PC-9 (cell line): ENCODE data around the gene NAGS. TPM values are rescaled to one million over a fixed set of nuclear protein-coding genes. Genes with fewer than 3 reads are reported as not detected.
A peak's percentile ranks its signal among the peaks of the same experiment; 100 is the strongest.

Source experiments
- Bru-seq: library from RNA; stranded (reverse); fragments of 400-500 nt; gene quantifications from one replicate; lab custom pipeline; 2021; lab: Mats Ljungman, UMichigan
- BruChase-seq, 2 experiments: library from RNA; stranded (reverse); fragments of 400-500 nt; gene quantifications; one replicate each; lab custom pipeline; 2021; lab: Mats Ljungman, UMichigan
- BruUV-seq: library from RNA; stranded (reverse); fragments of 400-500 nt; replicated peaks from 2 replicates; lab custom pipeline; 2021; lab: Mats Ljungman, UMichigan
- CTCF ChIA-PET: fragments of 300-600 bp; sonication (Branson Sonifier 250); formaldehyde crosslinking; loops from one replicate; lab custom pipeline; 2022; ENCODE audit warnings: antibody characterized with exemption; lab: Charles Lee
- POLR2A ChIA-PET: fragments of 300-600 bp; sonication (Branson Sonifier 250); formaldehyde crosslinking; loops from one replicate; lab custom pipeline; 2022; ENCODE audit warnings: antibody characterized with exemption; ENCODE audit not compliant: unreplicated experiment; lab: Charles Lee
- DNase-seq, 2 experiments: peaks; one replicate each; pipeline versions ENCODE4 v3.0.0 to v3.0.0-alpha.2; 2015 to 2022; ENCODE audit warnings: mixed read lengths in 1 of 2
- H2AFZ ChIP-seq: fragments of 200-600 bp; sonication (generic); 2 replicates; pipeline ENCODE4 v1.8.1; 2017; ENCODE audit warnings: antibody characterized with exemption
- H3F3A ChIP-seq: fragments of 200-600 bp; sonication (generic); 2 replicates; pipeline ENCODE4 v1.8.1; 2017; ENCODE audit warnings: antibody characterized with exemption, mild to moderate bottlenecking, low read depth; ENCODE audit not compliant: insufficient read depth
- H3K27ac ChIP-seq: fragments of 200-600 bp; sonication (generic); 2 replicates; pipeline ENCODE4 v1.6.1; 2016; ENCODE audit warnings: mixed run types
- H3K27me3 ChIP-seq: fragments of 200-600 bp; sonication (generic); 2 replicates; pipeline ENCODE4 v1.6.1; 2016; ENCODE audit warnings: low read depth, mixed run types; ENCODE audit not compliant: insufficient read depth
- H3K36me3 ChIP-seq: fragments of 200-600 bp; sonication (generic); 2 replicates; pipeline ENCODE4 v1.6.1; 2016; ENCODE audit warnings: low read depth, mixed run types
- H3K4me1 ChIP-seq: fragments of 200-600 bp; sonication (generic); replicated peaks from 2 replicates; pipeline ENCODE4 v1.6.1; 2016; ENCODE audit warnings: mixed run types; ENCODE audit not compliant: insufficient read depth
- H3K4me2 ChIP-seq: fragments of 200-600 bp; sonication (generic); 2 replicates; pipeline ENCODE4 v1.6.1; 2017; ENCODE audit warnings: mixed run types
- H3K4me3 ChIP-seq: fragments of 200-600 bp; sonication (generic); 2 replicates; pipeline ENCODE4 v1.6.1; 2016; ENCODE audit warnings: mixed run types
- H3K79me2 ChIP-seq: fragments of 200-600 bp; sonication (generic); 2 replicates; pipeline ENCODE4 v1.6.1; 2017; ENCODE audit warnings: low read depth, mixed run types
- H3K9me2 ChIP-seq: fragments of 200-600 bp; sonication (generic); 2 replicates; pipeline ENCODE4 v1.8.1; 2017; ENCODE audit warnings: mild to moderate bottlenecking; ENCODE audit not compliant: insufficient read depth
- H3K9me3 ChIP-seq: fragments of 200-600 bp; sonication (generic); 2 replicates; pipeline ENCODE4 v1.8.1; 2016; ENCODE audit warnings: low read depth; ENCODE audit not compliant: insufficient read depth
- H4K20me1 ChIP-seq: fragments of 200-600 bp; sonication (generic); 2 replicates; pipeline ENCODE4 v1.8.1; 2017; ENCODE audit not compliant: insufficient read depth
- EZH2 ChIP-seq: fragments of 200-600 bp; sonication (generic); IDR thresholded peaks from 2 replicates; pipeline ENCODE4 v1.8.0; 2017; ENCODE audit warnings: antibody characterized with exemption, low read depth
- intact Hi-C: fragments of 100-400 bp; cut with micrococcal nuclease; formaldehyde crosslinking; loops from one replicate; pipeline ENCODE4 v1.10.0; 2022; ENCODE audit not compliant: unreplicated experiment
- long read RNA-seq: library from polyadenylated mRNA; stranded (forward); transcript quantifications from one replicate; pipeline ENCODE4 v2.0.0, GENCODE V29; 2022
- total RNA-seq: library from RNA; stranded (reverse); gene quantifications from 2 replicates; pipeline ENCODE4 v1.2.3, GENCODE V29; 2021
- TF ChIP-seq, protein P1 (sequence below): fragments of 200-600 bp; sonication (generic); conservative IDR thresholded peaks from 2 replicates; pipeline ENCODE4 v1.6.1; 2017; ENCODE audit warnings: mixed run types, antibody characterized with exemption, mild to moderate bottlenecking, moderate library complexity

Gene NAGS, protein sequence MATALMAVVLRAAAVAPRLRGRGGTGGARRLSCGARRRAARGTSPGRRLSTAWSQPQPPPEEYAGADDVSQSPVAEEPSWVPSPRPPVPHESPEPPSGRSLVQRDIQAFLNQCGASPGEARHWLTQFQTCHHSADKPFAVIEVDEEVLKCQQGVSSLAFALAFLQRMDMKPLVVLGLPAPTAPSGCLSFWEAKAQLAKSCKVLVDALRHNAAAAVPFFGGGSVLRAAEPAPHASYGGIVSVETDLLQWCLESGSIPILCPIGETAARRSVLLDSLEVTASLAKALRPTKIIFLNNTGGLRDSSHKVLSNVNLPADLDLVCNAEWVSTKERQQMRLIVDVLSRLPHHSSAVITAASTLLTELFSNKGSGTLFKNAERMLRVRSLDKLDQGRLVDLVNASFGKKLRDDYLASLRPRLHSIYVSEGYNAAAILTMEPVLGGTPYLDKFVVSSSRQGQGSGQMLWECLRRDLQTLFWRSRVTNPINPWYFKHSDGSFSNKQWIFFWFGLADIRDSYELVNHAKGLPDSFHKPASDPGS
- 1.0 and 1.4 TPM in 2 replicates for total RNA-seq
- Bru-seq, nascent RNA, result percentile 19 among the genes with signal in this experiment
- BruChase-seq, experiment 1, labeled RNA remaining after a 2-hour chase, result percentile 33 among the genes with signal in this experiment
- BruChase-seq, experiment 2, labeled RNA remaining after a 6-hour chase, result percentile 19 among the genes with signal in this experiment
- long read RNA-seq, partial matches to known transcripts, result 2 of 2 reads
- long read RNA-seq, other reads (novel, unspliced or antisense), result 0 of 2 reads

DNA sequence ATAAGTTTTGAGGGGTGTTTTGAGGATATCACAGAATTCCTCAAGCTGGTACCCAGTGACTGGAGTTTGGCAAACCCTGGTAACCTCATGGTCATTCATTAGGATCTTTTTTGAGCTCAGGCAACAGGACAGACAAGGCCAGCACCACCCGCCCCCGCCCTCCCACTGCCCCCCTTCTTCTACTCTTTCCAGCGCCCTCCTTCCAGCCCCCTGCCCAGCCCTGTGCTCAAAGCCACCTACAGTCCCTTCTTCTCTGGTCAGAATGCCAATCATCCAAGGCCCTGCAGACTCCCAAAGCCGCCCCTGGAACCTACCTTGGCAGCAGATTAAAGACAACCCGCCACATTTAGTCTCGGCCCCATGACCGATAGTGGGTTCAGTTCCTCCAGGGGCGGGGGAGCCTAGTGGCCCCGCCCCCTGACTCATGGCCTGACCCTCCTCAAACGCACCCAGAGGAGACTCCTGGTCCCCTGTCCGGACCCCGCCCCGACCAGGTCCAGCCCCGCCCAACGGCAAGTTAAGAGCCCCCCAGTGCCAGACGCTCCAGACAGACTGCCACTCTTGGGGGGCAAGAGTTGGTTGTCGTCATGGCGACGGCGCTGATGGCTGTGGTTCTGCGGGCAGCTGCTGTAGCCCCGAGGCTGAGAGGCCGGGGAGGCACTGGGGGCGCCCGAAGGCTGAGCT, at the start of gene NAGS:
NAGS (plus strand) TSS at position 546 of the 684 bp plus-strand sequence; CDS start at position 588, 42 bp downstream.
- H2AFZ ChIP-seq, result no peak within 1 kb of the TSS
- peak in 1 of 2 experiments; percentile 22 for DNase-seq
- no peak within 1 kb of the TSS for H3K4me3 ChIP-seq
- no peak within 1 kb of the TSS for H3K27ac ChIP-seq
- H3K27me3 ChIP-seq, result no peaks in the 10 kb centered on the region
- TF ChIP-seq EZH2, result no peak
- TF ChIP-seq, protein P1, sequence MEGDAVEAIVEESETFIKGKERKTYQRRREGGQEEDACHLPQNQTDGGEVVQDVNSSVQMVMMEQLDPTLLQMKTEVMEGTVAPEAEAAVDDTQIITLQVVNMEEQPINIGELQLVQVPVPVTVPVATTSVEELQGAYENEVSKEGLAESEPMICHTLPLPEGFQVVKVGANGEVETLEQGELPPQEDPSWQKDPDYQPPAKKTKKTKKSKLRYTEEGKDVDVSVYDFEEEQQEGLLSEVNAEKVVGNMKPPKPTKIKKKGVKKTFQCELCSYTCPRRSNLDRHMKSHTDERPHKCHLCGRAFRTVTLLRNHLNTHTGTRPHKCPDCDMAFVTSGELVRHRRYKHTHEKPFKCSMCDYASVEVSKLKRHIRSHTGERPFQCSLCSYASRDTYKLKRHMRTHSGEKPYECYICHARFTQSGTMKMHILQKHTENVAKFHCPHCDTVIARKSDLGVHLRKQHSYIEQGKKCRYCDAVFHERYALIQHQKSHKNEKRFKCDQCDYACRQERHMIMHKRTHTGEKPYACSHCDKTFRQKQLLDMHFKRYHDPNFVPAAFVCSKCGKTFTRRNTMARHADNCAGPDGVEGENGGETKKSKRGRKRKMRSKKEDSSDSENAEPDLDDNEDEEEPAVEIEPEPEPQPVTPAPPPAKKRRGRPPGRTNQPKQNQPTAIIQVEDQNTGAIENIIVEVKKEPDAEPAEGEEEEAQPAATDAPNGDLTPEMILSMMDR, result no peak
- CTCF ChIA-PET, result no interaction called here
- peaks cover 12% of the 10 kb centered on the region for H3K4me1 ChIP-seq
- no peak within 1 kb of the TSS for H3K4me2 ChIP-seq
- no peaks in the 10 kb centered on the region for H4K20me1 ChIP-seq
- no peaks in the 10 kb centered on the region for H3K36me3 ChIP-seq
- intact Hi-C loops, result no loop called here
- H3K9me2 ChIP-seq, result no peaks in the 10 kb centered on the region
- H3F3A ChIP-seq, result peaks cover 7% of the 10 kb centered on the region
- BruUV-seq, result no TSS peak
- POLR2A ChIA-PET, result interaction anchor here (0.6 kb wide), 1 partner anchor 97 kb away, joined by 7 read pairs; no protein-coding TSS in a partner anchor
- no peaks in the 10 kb centered on the region for H3K79me2 ChIP-seq
- no peaks in the 10 kb centered on the region for H3K9me3 ChIP-seq

DNA sequence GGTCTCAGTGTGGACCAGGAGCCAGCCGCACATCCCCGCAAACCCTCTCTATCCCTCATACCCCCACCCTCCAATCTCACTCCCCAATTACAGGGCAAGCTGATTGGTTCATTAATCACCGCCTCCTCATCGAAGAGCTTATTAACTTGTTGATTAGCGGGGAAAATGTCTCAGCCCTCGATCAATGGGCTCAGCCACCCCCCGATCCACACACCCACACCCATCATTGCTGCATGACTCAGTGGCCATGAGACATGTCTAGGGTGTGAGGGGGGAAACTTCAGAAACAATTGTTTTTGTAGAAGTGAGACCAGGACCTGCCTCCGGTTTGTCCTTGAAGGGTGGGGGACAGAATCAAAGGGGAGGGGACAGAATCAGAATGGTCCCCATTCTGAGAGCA, 48.2 kb upstream of the NAGS start:
- Histone ChIP-seq H3K9me2 (no peaks in the 10 kb centered on the region), H3K4me2 (no peak overlapping the region), H3F3A (no peaks in the 10 kb centered on the region), H3K4me3 (no peak overlapping the region), H4K20me1 (no peaks in the 10 kb centered on the region), H3K36me3 (no peaks in the 10 kb centered on the region), H3K27me3 (peaks cover 10% of the 10 kb centered on the region; the same call in 1 of the 2 replicates), H3K4me1 (no peaks in the 10 kb centered on the region), H3K27ac (no peak overlapping the region), H3K9me3 (no peaks in the 10 kb centered on the region), H3K79me2 (no peaks in the 10 kb centered on the region), H2AFZ (no peak overlapping the region)
- TF ChIP-seq, protein P1, result no peak
- TF ChIP-seq EZH2, result no peak
- intact Hi-C loops, result no loop called here
- no TSS peak for BruUV-seq
- ChIA-PET CTCF (no interaction called here), POLR2A (no interaction called here)
- DNase-seq, result no peak
